Measurements from ENCODE around the gene COX5A.
"Not testable (repeated sequence)": the region's sequence is repeated elsewhere in the genome, so short reads cannot be mapped to it uniquely, and the experiment has no call there.

Gene COX5A

GRCh38 chr15:74896316-74896715, 41.6 kb downstream of the COX5A start:
- no peak for DNase-seq (ENCODE audit: low read depth)

GRCh38 chr15:74895830-74896229, 42.0 kb downstream of the COX5A start:
- no peak for DNase-seq (ENCODE audit: low read depth)

DNA sequence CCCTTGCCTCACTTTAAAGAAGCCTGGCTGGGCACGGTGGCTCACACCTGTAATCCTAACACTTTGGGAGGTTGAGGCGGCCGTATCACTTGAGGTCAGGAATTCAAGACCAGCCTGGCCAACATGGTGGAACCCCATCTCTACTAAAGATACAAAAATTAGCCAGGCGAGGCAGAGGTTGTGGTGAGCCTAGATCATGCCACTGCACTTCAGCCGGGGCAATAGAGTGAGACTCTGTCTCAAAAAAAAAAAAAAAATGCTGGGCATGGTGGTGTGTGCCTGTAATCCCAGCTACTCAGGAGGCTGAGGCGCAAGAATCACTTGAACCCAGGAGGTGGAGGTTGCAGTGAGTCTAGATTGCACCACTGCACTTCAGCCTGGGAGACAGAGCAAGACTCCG, 43.5 kb downstream of the COX5A start:
- not testable (repeated sequence) for DNase-seq (ENCODE audit: low read depth)

DNA sequence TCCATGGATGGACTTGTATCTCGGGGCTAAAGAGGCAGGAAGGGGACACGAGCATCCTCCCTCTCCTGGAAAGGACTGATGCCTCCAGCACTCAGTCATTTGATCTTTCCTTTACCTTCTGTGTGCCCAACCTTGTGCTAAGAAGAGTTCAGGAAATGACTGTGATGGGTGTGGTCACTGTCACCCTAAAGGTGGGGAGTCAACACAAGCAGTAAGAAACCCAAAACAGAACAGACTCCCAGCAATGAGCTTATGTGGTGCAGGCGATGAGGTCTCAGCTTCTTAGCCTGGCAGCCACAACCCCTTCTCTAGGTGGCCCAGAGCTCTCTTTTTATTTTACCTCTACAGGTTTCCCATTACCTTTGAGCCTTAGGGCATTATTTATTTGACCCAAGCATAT, 44.2 kb downstream of the COX5A start:
- DNase-seq (ENCODE audit: low read depth): no peak

DNA sequence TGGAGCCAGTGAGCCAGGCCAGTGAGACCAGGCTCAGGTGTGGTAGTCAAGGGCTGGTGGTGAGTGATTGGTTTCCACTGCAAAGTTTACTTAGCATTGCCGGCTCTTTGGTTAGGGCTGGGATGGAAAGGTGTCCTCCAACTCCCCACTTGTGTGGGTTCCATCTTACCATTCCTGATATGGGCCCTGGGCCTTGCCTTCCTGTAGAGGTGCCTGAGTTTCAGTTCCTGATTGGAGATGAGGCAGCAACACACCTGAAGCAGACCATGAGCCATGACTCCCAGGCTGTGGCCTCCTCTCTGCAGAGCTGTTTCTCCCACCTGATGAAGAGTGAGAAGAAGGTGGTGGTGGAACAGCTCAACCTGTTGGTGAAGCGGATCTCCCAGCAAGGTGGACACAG, 44.9 kb downstream of the COX5A start:
- DNase-seq (ENCODE audit: low read depth): no peak

- no peak for DNase-seq (ENCODE audit: low read depth)
Observed at GRCh38 chr15:74892313-74892712, 45.6 kb downstream of the COX5A start.

DNA sequence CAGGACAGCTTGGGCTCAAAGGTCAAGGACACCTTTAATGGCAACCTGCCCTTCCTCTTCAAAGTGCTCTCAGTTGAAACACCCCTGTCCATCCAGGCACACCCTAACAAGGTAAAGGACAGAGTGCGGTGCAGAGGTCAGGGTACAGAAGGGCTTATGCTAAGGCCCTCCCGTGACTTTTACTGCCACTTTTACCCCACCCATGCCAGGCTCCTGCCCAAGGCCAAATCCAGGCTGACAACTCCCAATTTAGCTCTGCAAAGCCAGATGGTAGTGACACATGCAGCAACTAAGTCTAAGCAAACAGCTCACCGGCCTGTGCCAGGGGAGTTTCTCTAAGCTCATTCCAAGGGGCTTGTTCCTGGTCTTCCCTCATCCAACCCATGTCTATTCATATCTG, 46.4 kb downstream of the COX5A start:
- DNase-seq (ENCODE audit: low read depth): no peak

GRCh38 chr15:74890665-74890960, 47.3 kb downstream of the COX5A start:
- no peak for DNase-seq (ENCODE audit: low read depth)

DNA sequence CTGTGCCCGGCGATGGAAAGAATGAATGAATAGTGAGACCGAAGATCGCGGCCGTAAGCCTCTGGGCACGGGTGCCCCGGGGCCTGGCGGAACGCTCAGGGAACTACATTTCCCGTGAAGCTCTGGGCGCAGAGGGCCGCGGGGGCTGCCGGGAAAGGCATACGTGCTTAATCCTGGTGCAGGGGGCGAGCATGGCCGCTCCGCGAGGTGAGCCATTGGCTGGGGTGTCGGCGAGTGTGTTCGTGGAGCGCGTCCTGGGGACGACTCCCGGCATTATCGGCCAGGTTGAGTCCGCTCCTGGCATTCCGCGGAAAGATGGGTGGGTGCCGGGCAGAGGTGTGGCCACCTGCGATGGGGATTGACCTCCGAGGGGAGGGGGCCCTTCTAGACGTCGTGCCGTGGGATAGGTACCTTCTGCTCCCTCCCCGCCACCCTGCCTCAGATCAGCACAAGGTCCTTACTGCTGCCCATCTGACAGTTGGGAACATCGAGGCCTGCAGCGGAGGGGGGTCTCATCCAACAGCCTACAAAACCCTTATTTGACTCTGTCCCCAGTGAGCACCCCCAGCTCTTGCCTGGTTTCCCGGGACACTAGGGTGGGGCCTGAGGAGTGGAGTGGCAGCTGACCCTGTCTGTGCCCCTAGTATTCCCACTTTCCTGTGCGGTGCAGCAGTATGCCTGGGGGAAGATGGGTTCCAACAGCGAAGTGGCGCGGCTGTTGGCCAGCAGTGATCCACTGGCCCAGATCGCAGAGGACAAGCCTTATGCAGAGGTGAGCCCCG, 47.8 kb downstream of the COX5A start, which contains the start of gene MPI:
TSS of gene MPI (plus strand) at position 160 of the 782 bp plus-strand sequence. CDS start at position 192, 32 bp downstream.
- peak; percentile 74 for DNase-seq (ENCODE audit: low read depth)

GRCh38 chr15:74889390-74889882, 48.4 kb downstream of the COX5A start:
- DNase-seq (ENCODE audit: low read depth): no peak

DNA sequence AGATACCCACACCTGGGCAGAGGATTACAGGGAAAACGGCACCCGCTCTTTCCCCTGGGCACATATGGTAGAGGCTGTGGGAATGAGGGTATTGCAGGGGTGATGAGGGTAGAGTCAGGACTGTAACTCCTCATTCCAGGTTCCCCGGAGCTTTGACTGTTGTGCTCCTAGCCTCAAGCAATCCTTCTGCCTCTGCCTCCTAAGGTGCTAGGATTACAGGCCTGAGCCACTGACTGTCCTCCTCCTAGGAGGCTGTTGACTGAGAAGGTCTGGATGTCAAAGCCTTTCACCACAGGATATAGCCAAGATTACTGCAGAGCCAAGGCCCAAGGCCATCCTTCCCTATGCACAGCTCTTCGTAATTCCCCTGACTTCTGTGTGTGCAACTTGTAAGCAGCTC, 49.2 kb downstream of the COX5A start:
- no peak for DNase-seq (ENCODE audit: low read depth)

DNA sequence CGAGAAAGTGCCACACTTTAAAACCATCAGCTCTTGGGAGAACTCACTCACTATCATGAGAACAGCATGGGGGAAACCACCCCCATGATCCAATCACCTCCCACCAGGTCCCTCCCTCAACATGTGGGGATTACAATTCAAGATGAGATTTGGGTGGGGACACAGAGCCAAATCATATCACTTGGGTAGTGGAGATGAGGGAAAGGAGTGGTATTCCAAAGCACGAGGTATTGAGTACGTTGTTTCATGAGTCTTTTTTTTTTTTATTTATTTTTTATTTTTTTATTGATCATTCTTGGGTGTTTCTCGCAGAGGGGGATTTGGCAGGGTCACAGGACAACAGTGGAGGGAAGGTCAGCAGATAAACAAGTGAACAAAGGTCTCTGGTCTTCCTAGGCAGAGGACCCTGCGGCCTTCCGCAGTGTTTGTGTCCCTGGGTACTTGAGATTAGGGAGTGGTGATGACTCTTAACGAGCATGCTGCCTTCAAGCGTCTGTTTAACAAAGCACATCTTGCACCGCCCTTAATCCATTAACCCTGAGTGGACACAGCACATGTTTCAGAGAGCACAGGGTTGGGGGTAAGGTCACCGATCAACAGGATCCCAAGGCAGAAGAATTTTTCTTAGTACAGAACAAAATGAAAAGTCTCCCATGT, 50.2 kb downstream of the COX5A start:
- DNase-seq (ENCODE audit: low read depth): not testable (repeated sequence)

DNA sequence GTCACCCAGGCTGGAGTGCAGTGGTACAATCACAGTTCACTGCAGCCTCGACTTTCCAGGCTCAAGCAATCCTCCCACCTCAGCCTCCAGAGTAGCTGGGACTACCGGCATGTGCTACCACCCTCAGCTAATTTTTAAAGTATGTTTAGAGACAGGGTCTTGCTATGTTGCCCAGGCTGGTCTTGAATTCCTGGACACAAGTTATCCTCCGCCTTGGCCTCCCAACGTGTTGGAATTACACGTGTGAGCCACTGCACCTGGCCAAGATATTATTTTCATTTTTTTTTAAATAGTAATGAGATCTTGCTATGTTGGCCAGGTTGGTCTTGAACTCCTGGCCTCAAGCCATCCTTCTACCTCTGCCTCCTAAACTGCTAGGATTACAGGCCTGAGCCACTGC, 52.4 kb downstream of the COX5A start:
- no peak for DNase-seq (ENCODE audit: low read depth)

DNA sequence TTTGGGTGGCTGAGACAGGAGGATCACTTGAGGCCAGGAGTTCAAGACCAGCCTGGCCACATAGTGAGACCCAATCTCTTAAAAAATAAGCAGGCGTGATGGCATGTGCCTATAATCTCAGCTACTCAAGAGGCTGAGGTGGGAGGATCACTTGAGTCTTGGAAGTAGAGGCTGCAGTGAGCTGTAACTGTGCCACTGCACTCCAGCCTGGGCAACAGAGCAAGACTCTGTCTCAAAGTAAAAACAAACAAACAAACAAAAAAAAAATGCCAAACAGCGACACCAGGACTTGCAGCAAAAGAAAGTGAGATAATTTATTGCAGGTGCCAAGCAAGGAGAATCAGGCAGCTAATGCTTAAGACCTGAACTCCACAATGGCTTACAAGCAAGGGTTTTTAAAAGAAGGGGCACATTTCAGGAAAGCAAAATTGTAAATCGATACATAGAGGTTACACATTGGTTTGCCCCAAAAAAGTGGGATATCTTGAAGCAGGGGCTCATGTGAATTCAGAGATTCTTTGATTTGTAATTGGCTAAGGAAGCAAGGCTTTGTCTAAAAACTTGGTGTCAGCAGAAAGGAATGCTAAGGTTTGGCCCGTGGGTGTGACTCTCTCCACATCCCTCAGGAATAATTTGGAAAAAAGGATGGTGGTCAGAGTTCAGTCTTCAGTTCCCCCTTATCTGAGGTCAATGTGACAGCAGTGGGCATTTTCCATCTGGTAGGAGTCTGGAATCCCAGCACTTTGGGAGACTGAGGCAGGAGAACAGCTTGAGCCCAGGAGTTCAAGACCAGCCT, 53.2 kb downstream of the COX5A start:
- no peak for DNase-seq (ENCODE audit: low read depth)

GRCh38 chr15:74882528-74882927, 55.3 kb downstream of the COX5A start:
- no peak for DNase-seq (ENCODE audit: low read depth)

GRCh38 chr15:74878273-74878672, 59.6 kb downstream of the COX5A start:
- DNase-seq (ENCODE audit: low read depth): no peak

DNA sequence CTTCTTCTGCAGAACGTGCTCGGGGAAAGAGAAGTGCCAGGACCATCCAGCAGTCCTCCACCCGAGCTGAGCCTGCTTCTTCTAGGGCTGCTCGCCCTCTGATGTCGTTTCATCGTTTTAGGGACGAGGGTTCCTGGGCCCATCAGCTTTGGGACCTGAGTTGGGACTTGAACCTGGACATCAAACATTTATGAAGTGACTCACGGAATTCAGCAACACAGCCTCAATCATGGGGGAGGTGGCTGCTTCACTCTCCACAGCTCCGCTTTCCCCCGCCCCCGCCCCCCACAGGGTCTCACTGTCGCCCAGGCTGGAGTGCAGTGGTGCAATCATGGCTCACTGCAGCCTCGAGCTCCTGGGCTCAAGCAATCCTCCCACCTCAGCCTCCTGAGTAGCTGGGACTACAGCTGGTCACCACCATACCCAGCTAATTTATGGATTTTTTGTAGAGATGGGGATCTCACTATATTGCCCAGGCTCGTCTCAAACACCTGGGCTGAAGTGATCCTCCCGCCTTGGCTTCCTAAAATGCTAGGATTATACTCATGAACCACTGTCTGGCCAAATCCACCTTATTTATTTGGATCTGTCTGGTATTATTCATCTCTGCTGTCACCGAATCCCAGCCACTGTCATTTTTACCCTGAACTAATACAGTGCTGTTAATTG, 64.0 kb downstream of the COX5A start:
- DNase-seq (ENCODE audit: low read depth): no peak

DNA sequence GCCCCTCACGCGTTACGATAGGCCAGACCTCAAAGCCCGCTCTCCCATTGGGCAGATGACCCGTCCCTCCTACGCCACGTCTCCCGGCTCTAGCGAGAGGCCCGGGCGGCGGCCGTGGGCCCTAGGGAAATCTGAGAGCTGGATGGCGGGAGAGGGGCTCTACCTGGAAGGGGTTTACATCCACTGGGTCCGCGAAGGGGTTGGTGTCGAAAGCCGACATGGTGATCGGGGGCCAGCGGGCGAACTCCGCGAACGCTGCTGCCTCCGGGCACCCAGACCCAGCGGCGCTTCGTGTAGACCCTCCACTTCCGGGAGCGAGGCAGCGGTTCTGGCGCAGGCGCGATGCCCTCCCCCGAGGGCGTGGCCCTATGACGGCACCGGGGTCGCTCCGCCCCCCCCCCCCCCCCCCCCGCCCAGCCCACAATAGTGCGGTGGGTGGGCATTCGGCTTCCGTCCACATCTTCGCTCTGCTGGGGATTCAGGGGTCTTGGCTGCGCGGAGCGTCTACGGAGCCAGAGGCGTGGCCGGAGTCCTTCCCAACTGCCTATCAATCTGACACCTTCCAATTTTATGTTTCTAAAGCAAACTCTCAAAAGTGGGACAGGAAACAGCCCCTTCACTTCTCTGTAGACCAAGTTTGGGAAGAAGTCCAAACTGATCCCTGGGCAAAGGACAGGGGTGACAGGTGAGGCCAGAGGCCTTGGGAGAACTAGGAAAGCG, 64.7 kb downstream of the COX5A start, which contains the start of gene SCAMP2:
TSS of gene SCAMP2 (minus strand) at position 330 of the 720 bp plus-strand sequence. CDS start at position 220, 110 bp downstream.
- peak; percentile 83 for DNase-seq (ENCODE audit: low read depth)

DNA sequence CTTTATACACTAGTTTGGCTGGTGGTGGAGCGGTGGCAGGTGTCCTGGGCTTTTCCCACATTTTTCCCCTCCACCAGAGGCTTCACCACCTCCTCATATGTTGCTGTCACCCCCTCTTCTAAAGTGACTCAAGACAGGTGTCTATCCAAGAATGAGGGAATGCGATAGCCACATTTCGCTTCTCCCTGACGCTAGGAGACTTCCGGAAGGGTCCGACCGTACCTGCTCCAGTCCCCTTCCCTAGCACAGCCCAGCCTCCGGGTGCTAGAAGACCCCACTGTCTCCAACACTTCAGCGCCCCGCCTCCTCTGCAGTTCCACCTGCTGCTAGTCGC, 65.2 kb downstream of the COX5A start:
- no peak for DNase-seq (ENCODE audit: low read depth)

GRCh38 chr15:74870436-74871215, 67.2 kb downstream of the COX5A start:
- no peak for DNase-seq (ENCODE audit: low read depth)
